ENCODE data around the gene KLHDC8B.

KLHDC8B gene

DNA sequence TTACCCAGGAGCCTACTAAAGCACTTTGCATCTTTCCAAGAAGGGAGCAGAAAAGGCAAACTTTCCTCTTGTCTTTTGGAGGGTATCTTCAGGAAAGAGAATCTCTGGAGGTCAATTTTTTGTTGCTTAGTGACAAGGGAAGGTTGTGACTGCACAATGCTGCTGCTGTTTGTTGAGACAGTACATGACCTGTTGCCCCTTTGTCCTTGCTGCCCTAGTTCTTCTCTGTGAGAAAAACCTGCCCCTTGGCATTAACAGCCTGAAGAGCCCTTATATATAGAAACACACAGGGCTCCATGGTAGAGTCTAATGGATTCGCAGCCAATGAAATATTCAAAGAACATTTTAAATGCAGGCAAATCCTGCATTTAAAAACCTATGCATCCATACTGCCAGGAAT is 20.3 kb downstream of the KLHDC8B start:
- Histone ChIP-seq H3K9me3 (no peaks in the 10 kb centered on the region), H3K27ac (no peak overlapping the region), H3K27me3 (no peaks in the 10 kb centered on the region), H3K4me3 (ENCODE audit: low read depth in 1 of 2, low read length in 1 of 2) (no peak overlapping the region), H3K4me1 (ENCODE audit: control insufficient read depth in 1 of 2, insufficient read depth in 1 of 2, low read depth in 1 of 2, low read length in 1 of 2) (no peaks in the 10 kb centered on the region), H3K36me3 (no peaks in the 10 kb centered on the region)
- TF ChIP-seq CTCF (IDR thresholded peaks at IDR 0.05), result no peak

DNA sequence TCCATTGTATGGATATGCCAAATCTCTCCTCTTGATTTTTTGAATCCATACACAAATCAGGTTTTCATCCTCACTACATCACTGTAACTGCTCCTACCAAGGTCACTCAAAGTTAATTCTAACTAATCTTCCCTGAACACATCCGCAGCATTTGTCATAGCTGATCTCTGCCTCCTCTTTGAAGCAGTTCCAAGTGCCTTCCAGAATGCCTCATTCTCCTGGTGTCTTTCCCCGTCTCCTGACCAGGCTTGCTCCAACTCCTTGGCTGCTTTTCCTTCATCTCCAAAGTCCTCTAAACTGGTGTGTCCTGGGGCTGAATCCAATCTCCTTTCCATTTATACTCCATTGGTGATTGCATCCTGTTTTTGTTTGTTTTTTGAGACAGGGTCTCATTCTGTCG is 26.8 kb downstream of the KLHDC8B start:
- no peaks in the 10 kb centered on the region for H3K9me3 ChIP-seq
- H3K4me3 ChIP-seq (ENCODE audit: low read depth in 1 of 2, low read length in 1 of 2), result no peak overlapping the region
- H3K36me3 ChIP-seq, result no peaks in the 10 kb centered on the region
- H3K4me1 ChIP-seq (ENCODE audit: control insufficient read depth in 1 of 2, insufficient read depth in 1 of 2, low read depth in 1 of 2, low read length in 1 of 2), result no peaks in the 10 kb centered on the region
- TF ChIP-seq CTCF (IDR thresholded peaks at IDR 0.05), result no peak
- peaks cover 18% of the 10 kb centered on the region for H3K27me3 ChIP-seq
- no peak overlapping the region for H3K27ac ChIP-seq

- Histone ChIP-seq H3K27me3 (peaks cover 18% of the 10 kb centered on the region), H3K9me3 (no peaks in the 10 kb centered on the region), H3K36me3 (no peaks in the 10 kb centered on the region), H3K4me3 (ENCODE audit: low read depth in 1 of 2, low read length in 1 of 2) (no peak overlapping the region), H3K4me1 (ENCODE audit: control insufficient read depth in 1 of 2, insufficient read depth in 1 of 2, low read depth in 1 of 2, low read length in 1 of 2) (no peaks in the 10 kb centered on the region), H3K27ac (no peak overlapping the region)
- TF ChIP-seq CTCF (IDR thresholded peaks at IDR 0.05), result no peak
Observed at GRCh38 chr3:49198611-49199230, 27.3 kb downstream of the KLHDC8B start.

- Histone ChIP-seq H3K27ac (no peak overlapping the region), H3K36me3 (no peaks in the 10 kb centered on the region), H3K4me3 (ENCODE audit: low read depth in 1 of 2, low read length in 1 of 2) (no peak overlapping the region), H3K9me3 (no peaks in the 10 kb centered on the region), H3K4me1 (ENCODE audit: control insufficient read depth in 1 of 2, insufficient read depth in 1 of 2, low read depth in 1 of 2, low read length in 1 of 2) (no peaks in the 10 kb centered on the region), H3K27me3 (peaks cover 18% of the 10 kb centered on the region)
- no peak for TF ChIP-seq CTCF (IDR thresholded peaks at IDR 0.05)
Observed at GRCh38 chr3:49199239-49199899, 28.0 kb downstream of the KLHDC8B start.

- Histone ChIP-seq H3K4me1 (ENCODE audit: control insufficient read depth in 1 of 2, insufficient read depth in 1 of 2, low read depth in 1 of 2, low read length in 1 of 2) (no peaks in the 10 kb centered on the region), H3K9me3 (no peaks in the 10 kb centered on the region), H3K27me3 (peaks cover 18% of the 10 kb centered on the region), H3K27ac (no peak overlapping the region), H3K4me3 (ENCODE audit: low read depth in 1 of 2, low read length in 1 of 2) (no peak overlapping the region), H3K36me3 (no peaks in the 10 kb centered on the region)
- TF ChIP-seq CTCF (IDR thresholded peaks at IDR 0.05), result no peak
Observed at GRCh38 chr3:49199900-49200281, 28.5 kb downstream of the KLHDC8B start.
